Stimulated activated CD4-positive, alpha-beta T cell treated with anti-CD3 and anti-CD28 coated beads, Interleukin-2, amount 100 ng/mL, for 48 hours (primary cell): ENCODE data around the gene GABBR1.

Experiments used
- DNase-seq, 2 donors: peaks; one replicate each; pipeline ENCODE4 v3.0.0-alpha.2; 2020

The GABBR1 gene

GRCh38 chr6:29524044-29524443 lies 108.9 kb downstream of the GABBR1 start:
- no peak for DNase-seq

- DNase-seq, result no peak
Measured at GRCh38 chr6:29522227-29522626, 110.8 kb downstream of the GABBR1 start.

GRCh38 chr6:29521006-29521680 lies 111.8 kb downstream of the GABBR1 start:
- DNase-seq, result no peak

DNA sequence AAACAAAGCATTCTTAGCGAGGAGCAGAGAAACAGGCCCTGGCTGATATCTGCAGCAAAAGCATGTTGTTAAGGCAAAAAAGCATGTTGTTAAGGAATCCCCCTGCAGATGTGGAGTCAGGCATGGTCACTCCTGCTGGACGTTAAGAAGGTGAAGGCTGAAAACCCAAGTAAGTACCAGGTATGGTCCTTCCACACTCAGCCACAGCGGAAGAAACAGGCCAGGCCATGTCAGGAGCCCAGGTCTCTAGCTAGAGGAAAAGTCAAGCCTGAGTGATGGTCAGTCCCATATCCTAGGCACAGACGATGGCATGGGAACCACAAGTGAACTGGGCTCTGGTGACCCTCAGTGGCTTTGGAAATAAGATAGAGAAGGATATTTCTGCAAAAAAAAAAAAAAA lies 112.8 kb downstream of the GABBR1 start:
- DNase-seq, result no peak

- no peak for DNase-seq
Measured at GRCh38 chr6:29519291-29520010, 113.5 kb downstream of the GABBR1 start.

DNA sequence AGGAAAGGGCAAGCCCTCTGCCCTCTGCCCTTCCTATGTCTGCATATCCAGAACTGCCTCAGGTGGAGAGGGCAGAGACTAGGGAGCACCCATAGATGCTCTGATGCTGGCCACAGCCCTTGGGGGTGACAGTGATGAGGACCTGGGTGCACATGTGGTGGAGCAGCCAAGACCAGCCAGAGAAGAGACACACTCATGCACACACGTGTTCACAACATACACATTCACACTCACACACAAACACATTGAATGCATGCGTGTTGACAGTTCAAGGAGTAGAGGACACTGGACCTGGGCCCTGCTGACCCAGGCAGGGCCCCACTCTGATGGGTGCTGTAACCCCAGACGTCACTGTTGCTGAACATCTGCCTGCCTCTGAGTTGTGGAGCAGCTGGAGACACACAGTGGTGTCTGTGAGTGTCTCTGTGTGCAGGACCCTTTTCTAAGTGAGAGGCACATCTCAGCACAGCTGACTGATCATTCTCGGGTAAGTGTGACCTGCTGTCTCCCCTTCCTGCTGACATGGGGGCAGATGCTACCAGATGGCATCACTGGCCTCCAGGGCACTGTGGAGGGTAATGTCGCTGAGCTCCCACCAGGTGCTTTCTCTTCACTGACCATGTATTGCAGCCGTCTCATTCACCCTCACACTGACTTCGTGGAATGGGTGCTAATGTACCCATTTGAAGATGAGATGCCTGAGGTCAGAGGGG lies 115.1 kb downstream of the GABBR1 start:
- DNase-seq, result no peak

GRCh38 chr6:29517245-29517644 lies 115.7 kb downstream of the GABBR1 start:
- no peak for DNase-seq

DNA sequence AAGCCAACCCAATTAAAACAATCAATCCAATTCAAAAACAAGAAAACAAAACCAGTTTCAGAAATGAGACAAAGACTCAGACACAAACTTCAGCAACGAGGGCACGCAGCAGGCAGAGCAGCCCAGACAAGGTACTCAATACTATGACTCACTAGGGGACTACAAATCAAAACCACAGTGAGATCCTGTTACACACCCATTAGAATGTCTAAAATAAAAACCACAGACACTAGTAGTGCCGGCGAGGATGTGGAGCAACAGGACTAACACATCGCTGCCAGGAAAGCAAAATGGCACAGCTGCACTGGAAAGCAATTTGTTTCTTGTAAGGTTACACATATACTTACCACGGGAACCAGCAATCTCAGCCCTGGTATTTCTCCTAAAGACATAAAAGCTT lies 116.9 kb downstream of the GABBR1 start:
- no peak for DNase-seq

DNA sequence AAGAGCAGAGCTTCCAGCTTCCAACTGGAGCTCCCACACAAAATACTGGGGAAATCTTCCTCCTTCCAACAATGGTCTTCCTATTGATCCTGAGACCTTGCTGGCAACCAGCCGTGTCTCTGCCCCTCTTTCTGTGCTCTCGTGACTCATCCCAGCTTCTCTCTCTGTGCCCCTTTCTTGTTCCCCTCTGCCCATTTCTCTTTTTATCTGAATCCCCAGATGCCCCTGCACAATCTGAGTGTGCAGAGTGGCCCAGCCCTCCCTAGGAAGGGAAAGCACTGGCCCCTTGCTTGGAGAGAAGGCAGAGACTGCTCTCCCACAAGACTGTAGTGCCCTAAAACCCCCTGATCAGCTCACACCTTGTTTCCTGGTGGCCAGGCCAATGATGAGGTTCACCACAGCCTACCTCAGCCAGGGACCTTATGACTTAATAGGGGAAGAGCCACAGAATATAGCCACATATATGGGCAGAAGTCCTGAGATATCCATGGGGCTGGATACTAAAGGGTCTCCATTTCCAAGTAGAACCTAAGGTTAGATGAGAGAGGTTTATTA lies 122.2 kb downstream of the GABBR1 start:
- no peak for DNase-seq

- DNase-seq, result no peak
Measured at GRCh38 chr6:29510202-29510601, 122.8 kb downstream of the GABBR1 start.
